Stomach smooth muscle (tissue), 2 donors: ENCODE measurements around the gene FAXC.

Source experiments
- H3K27ac ChIP-seq: one replicate; pipeline ENCODE4 v1.7.0; 2013; ENCODE audit warnings: mild to moderate bottlenecking, low read length, inconsistent platforms
- H3K27me3 ChIP-seq, 2 donors: one replicate each; pipeline ENCODE4 v1.7.0; 2013; ENCODE audit warnings: low read length in 2 of 2; ENCODE audit not compliant: insufficient read depth in 2 of 2, control insufficient read depth in 1 of 2
- H3K36me3 ChIP-seq, 2 donors: one replicate each; pipeline ENCODE4 v1.7.0; 2013; ENCODE audit warnings: low read length in 2 of 2; ENCODE audit not compliant: control insufficient read depth in 2 of 2, insufficient read depth in 2 of 2
- H3K4me1 ChIP-seq: one replicate; pipeline ENCODE4 v1.7.0; 2013; ENCODE audit warnings: low read length; ENCODE audit not compliant: control insufficient read depth, insufficient read depth
- H3K4me3 ChIP-seq, 2 donors: one replicate each; pipeline ENCODE4 v1.7.0; 2013; ENCODE audit warnings: low read length in 2 of 2
- H3K9ac ChIP-seq, 2 donors: one replicate each; pipeline ENCODE4 v1.7.0; 2013; ENCODE audit warnings: low read length in 2 of 2, mild to moderate bottlenecking in 1 of 2
- H3K9me3 ChIP-seq, 2 donors: one replicate each; pipeline ENCODE4 v1.7.0; 2013; ENCODE audit warnings: low read length in 2 of 2; ENCODE audit not compliant: control insufficient read depth in 2 of 2
- donor health status: healthy.
- donor health status: Pancreatic carcinoma.

The FAXC gene

DNA sequence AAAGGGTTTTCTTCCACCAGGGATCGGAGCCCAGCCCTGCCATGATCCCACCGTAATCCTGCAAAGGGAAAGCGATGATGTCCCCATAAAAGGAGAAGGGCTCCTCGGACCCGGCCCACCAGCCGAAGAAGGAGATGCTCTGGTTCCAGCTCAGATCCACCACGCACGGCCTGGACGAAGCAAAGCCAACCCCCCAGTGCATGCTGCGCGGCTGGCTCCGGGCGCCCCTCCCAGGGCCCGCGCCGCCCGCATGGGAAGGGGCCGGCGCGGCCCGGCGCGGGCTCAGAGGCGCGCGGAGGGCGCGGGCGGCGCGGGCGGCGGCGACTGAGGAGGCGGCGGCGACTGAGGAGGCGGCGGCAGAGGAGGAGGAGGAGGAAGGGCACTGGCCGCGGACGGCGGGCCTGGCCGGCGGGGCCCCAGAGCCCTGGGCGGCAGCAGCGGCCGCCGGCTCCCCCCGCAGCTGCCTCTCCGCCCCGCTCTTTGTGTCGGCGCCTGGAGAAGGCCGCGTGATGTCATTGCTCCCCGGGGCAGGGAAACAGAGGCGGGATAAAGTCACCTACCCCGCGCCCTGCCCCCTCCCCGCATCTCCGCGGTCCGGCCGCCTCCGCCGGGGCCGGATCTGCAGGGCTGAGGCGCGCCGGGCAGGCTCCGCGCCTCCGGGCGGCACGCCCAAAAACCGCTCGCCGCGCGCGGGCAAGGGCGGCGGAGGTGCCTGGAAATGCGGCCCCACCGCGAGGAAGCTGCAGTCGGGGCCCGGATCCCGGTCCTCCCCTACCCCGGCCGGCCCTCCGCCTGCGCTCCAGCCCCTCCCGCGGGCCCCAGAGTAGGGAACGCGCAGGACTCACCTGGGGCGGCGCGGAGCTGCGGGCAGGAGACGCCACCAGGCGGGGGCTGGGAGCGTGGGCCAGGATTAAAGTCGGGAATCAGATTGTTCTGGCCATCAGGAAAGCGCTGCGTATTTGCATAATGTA lies at the start of gene FAXC:
Gene FAXC, minus strand, starts transcription at position 504 of the 971 bp plus-strand sequence. Its CDS starts 302 bp downstream, at position 202.
- Histone ChIP-seq H3K4me3 (peak within 1 kb of the TSS; percentile 81 to 88), H3K36me3 (no peaks in the 10 kb centered on the region), H3K27ac (peak within 1 kb of the TSS; percentile 91), H3K4me1 (peaks cover 15% of the 10 kb centered on the region), H3K27me3 (peaks cover 0 to 4% of the 10 kb centered on the region in 2 donors), H3K9me3 (no peaks in the 10 kb centered on the region), H3K9ac (peak within 1 kb of the TSS; percentile 83 to 94)

GRCh38 chr6:99397287-99397686 lies 47.8 kb upstream of the FAXC start:
- Histone ChIP-seq H3K9ac (no peak overlapping the region), H3K36me3 (peaks cover 6 to 23% of the 10 kb centered on the region in 2 donors), H3K4me3 (no peak overlapping the region), H3K27me3 (no peaks in the 10 kb centered on the region), H3K27ac (no peak overlapping the region), H3K9me3 (no peaks in the 10 kb centered on the region), H3K4me1 (no peaks in the 10 kb centered on the region)

GRCh38 chr6:99393698-99394531 lies 44.4 kb upstream of the FAXC start, which contains the start of gene COQ3:
COQ3 (minus strand) TSS chr6:99394195; CDS start chr6:99394179, 16 bp downstream.
- peak within 1 kb of the TSS; percentile 86 to 87 for H3K9ac ChIP-seq
- H3K27ac ChIP-seq, result peak within 1 kb of the TSS; percentile 78
- H3K27me3 ChIP-seq, result no peaks in the 10 kb centered on the region
- H3K9me3 ChIP-seq, result no peaks in the 10 kb centered on the region
- H3K36me3 ChIP-seq, result no peaks in the 10 kb centered on the region
- H3K4me3 ChIP-seq, result peak within 1 kb of the TSS; percentile 75 to 94
- no peaks in the 10 kb centered on the region for H3K4me1 ChIP-seq

DNA sequence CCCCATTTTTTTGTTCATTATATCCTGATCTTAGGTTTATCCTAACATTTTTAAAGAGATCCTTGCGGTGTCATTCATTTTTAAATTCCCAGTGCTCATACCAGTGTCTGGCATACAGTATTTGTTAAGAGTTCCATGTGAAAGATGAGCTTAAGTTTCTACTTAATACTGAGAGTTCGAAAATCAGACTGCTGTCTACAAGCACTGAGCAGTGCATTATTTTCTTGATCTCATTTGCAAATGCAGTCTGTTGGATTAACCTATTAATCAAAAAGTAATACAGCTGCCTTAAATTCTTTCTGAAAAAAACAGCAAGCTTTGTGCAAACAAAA lies 43.9 kb upstream of the FAXC start:
- no peaks in the 10 kb centered on the region for H3K4me1 ChIP-seq
- H3K9ac ChIP-seq, result peak overlapping the region; percentile 86 to 87
- H3K27ac ChIP-seq, result peak overlapping the region; percentile 78
- H3K9me3 ChIP-seq, result no peaks in the 10 kb centered on the region
- no peaks in the 10 kb centered on the region for H3K27me3 ChIP-seq
- H3K36me3 ChIP-seq, result no peaks in the 10 kb centered on the region
- peak overlapping the region; percentile 75 to 94 for H3K4me3 ChIP-seq

- Histone ChIP-seq H3K4me3 (no peak overlapping the region), H3K27me3 (no peaks in the 10 kb centered on the region), H3K27ac (no peak overlapping the region), H3K9me3 (no peaks in the 10 kb centered on the region), H3K4me1 (no peaks in the 10 kb centered on the region), H3K9ac (no peak overlapping the region), H3K36me3 (no peaks in the 10 kb centered on the region)
Measured at GRCh38 chr6:99390896-99391295, 41.4 kb upstream of the FAXC start.

GRCh38 chr6:99384507-99384906 lies 35.0 kb upstream of the FAXC start:
- no peaks in the 10 kb centered on the region for H3K4me1 ChIP-seq
- H3K27ac ChIP-seq, result no peak overlapping the region
- no peaks in the 10 kb centered on the region for H3K9me3 ChIP-seq

DNA sequence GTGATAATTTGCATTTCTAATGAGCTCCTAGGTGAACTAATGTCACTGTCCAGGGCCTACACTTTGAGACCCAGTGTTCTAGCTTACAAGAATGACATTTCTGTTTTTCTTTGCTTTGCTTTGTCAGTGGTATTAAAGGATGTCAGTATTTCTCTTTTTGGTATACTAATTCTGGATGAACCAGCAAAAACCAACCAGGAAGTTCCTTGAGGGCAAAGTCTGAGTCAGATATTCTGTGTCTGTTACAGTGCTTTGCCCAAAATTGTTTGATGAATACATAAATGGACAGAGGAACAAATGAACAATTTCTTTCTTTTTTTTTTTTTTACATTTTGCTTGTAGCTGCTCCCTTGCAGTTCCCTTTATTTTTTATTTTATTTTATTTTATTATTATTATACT lies 29.2 kb upstream of the FAXC start:
- Histone ChIP-seq H3K36me3 (peaks cover 0 to 2% of the 10 kb centered on the region in 2 donors), H3K4me1 (no peaks in the 10 kb centered on the region), H3K9me3 (no peaks in the 10 kb centered on the region), H3K27ac (no peak overlapping the region), H3K9ac (no peak overlapping the region), H3K4me3 (no peak overlapping the region), H3K27me3 (no peaks in the 10 kb centered on the region)

More at GRCh38 chr6:99384507-99384906, 35.0 kb upstream of the FAXC start:
- Histone ChIP-seq H3K36me3 (peaks cover 0 to 2% of the 10 kb centered on the region in 2 donors), H3K4me3 (no peak overlapping the region), H3K27me3 (no peaks in the 10 kb centered on the region), H3K9ac (no peak overlapping the region)

DNA sequence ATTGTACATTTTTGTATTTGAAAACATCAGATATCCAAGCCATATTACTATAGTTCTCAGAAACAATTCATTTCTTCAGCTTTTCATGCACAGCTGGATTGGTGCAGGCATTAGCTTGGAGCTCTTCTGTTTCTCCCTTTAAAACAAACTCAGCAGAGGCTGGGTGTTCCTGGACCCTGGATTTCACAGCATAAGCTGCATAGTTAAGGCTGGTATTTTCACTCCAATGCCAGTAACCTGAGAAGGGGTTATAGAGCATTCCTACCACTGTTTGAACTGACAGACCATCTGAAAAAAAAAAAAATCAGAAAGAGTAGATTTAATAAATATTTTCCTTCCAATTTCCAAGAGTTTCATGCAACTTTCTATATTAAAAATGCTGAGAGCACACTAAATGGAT lies 20.1 kb upstream of the FAXC start:
- Histone ChIP-seq H3K27me3 (no peaks in the 10 kb centered on the region), H3K27ac (no peak overlapping the region), H3K9ac (no peak overlapping the region), H3K36me3 (no peaks in the 10 kb centered on the region), H3K4me3 (no peak overlapping the region), H3K9me3 (no peaks in the 10 kb centered on the region), H3K4me1 (no peaks in the 10 kb centered on the region)

- no peaks in the 10 kb centered on the region for H3K27me3 ChIP-seq
- H3K9me3 ChIP-seq, result no peaks in the 10 kb centered on the region
- H3K4me1 ChIP-seq, result no peaks in the 10 kb centered on the region
- no peak overlapping the region for H3K9ac ChIP-seq
- no peaks in the 10 kb centered on the region for H3K36me3 ChIP-seq
- no peak overlapping the region for H3K27ac ChIP-seq
- H3K4me3 ChIP-seq, result no peak overlapping the region
Measured at GRCh38 chr6:99366852-99367251, 17.4 kb upstream of the FAXC start.

GRCh38 chr6:99364026-99364425 lies 14.6 kb upstream of the FAXC start:
- Histone ChIP-seq H3K27ac (no peak overlapping the region), H3K9ac (no peak overlapping the region), H3K4me3 (no peak overlapping the region), H3K36me3 (no peaks in the 10 kb centered on the region), H3K27me3 (no peaks in the 10 kb centered on the region), H3K4me1 (no peaks in the 10 kb centered on the region), H3K9me3 (no peaks in the 10 kb centered on the region)
